ENCODE data around the gene RNASET2. TPM values are rescaled to one million over a fixed set of nuclear protein-coding genes. Genes with fewer than 3 reads are reported as not detected.

Gene RNASET2
- polyA plus RNA-seq, 1 donor = 70.2 TPM

GRCh38 chr6:166997348-166997747, 41.0 kb upstream of the RNASET2 start:
- peaks cover 9% of the 10 kb centered on the region for H3K4me1 ChIP-seq (ENCODE audit: control insufficient read depth, insufficient read depth, low read length)
- no peaks in the 10 kb centered on the region for H3K27me3 ChIP-seq (ENCODE audit: control insufficient read depth, insufficient read depth, low read length)
- peak overlapping the region; percentile 90 for H3K4me3 ChIP-seq (ENCODE audit: low read length)
- DNase-seq = no peak
- peak overlapping the region; percentile 36 for H3K27ac ChIP-seq (ENCODE audit: low read length)
- no peaks in the 10 kb centered on the region for H3K9me3 ChIP-seq (ENCODE audit: control insufficient read depth, low read depth, low read length)
- H3K36me3 ChIP-seq (ENCODE audit: control insufficient read depth, insufficient read depth, low read length) = peaks cover 8% of the 10 kb centered on the region
- 100% methylated on average over 1 of the region's 3 CpGs for WGBS (ENCODE audit: insufficient coverage, low lambda C conversion rate)

- Histone ChIP-seq H3K27ac (ENCODE audit: low read length) (no peak overlapping the region), H3K4me3 (ENCODE audit: low read length) (no peak overlapping the region), H3K9me3 (ENCODE audit: control insufficient read depth, low read depth, low read length) (no peaks in the 10 kb centered on the region), H3K4me1 (ENCODE audit: control insufficient read depth, insufficient read depth, low read length) (peaks cover 6% of the 10 kb centered on the region), H3K36me3 (ENCODE audit: control insufficient read depth, insufficient read depth, low read length) (peaks cover 6% of the 10 kb centered on the region), H3K27me3 (ENCODE audit: control insufficient read depth, insufficient read depth, low read length) (no peaks in the 10 kb centered on the region)
- peak in 1 of 2 donors; percentile 32 for DNase-seq
- WGBS (ENCODE audit: insufficient coverage, low lambda C conversion rate) = no CpG with 5 or more reads among the region's 7 CpGs
These were observed 40.1 kb upstream of the RNASET2 start for GRCh38 chr6:166996406-166996805.

- no peaks in the 10 kb centered on the region for H3K4me1 ChIP-seq (ENCODE audit: control insufficient read depth, insufficient read depth, low read length)
These were observed 33.2 kb upstream of the RNASET2 start for GRCh38 chr6:166989427-166990032.

GRCh38 chr6:166988674-166989201, 32.4 kb upstream of the RNASET2 start:
- H3K9me3 ChIP-seq (ENCODE audit: control insufficient read depth, low read depth, low read length) = no peaks in the 10 kb centered on the region
- DNase-seq = peak in 1 of 2 donors; percentile 9
- H3K4me3 ChIP-seq (ENCODE audit: low read length) = no peak overlapping the region
- WGBS (ENCODE audit: insufficient coverage, low lambda C conversion rate) = 20% methylated on average over 1 of the region's 3 CpGs
- no peaks in the 10 kb centered on the region for H3K27me3 ChIP-seq (ENCODE audit: control insufficient read depth, insufficient read depth, low read length)
- no peaks in the 10 kb centered on the region for H3K36me3 ChIP-seq (ENCODE audit: control insufficient read depth, insufficient read depth, low read length)
- no peak overlapping the region for H3K27ac ChIP-seq (ENCODE audit: low read length)
- no peaks in the 10 kb centered on the region for H3K4me1 ChIP-seq (ENCODE audit: control insufficient read depth, insufficient read depth, low read length)

More at GRCh38 chr6:166989427-166990032, 33.2 kb upstream of the RNASET2 start:
- no peak overlapping the region for H3K4me3 ChIP-seq (ENCODE audit: low read length)
- peak in 1 of 2 donors; percentile 40 for DNase-seq
- H3K27me3 ChIP-seq (ENCODE audit: control insufficient read depth, insufficient read depth, low read length) = no peaks in the 10 kb centered on the region
- 54% methylated on average over 2 of the region's 10 CpGs for WGBS (ENCODE audit: insufficient coverage, low lambda C conversion rate)
- H3K36me3 ChIP-seq (ENCODE audit: control insufficient read depth, insufficient read depth, low read length) = peaks cover 4% of the 10 kb centered on the region
- H3K27ac ChIP-seq (ENCODE audit: low read length) = no peak overlapping the region
- H3K9me3 ChIP-seq (ENCODE audit: control insufficient read depth, low read depth, low read length) = no peaks in the 10 kb centered on the region

- Histone ChIP-seq H3K27me3 (ENCODE audit: control insufficient read depth, insufficient read depth, low read length) (no peaks in the 10 kb centered on the region), H3K4me1 (ENCODE audit: control insufficient read depth, insufficient read depth, low read length) (no peaks in the 10 kb centered on the region), H3K4me3 (ENCODE audit: low read length) (no peak overlapping the region), H3K9me3 (ENCODE audit: control insufficient read depth, low read depth, low read length) (no peaks in the 10 kb centered on the region), H3K27ac (ENCODE audit: low read length) (no peak overlapping the region), H3K36me3 (ENCODE audit: control insufficient read depth, insufficient read depth, low read length) (peaks cover 2% of the 10 kb centered on the region)
- no CpG with 5 or more reads among the region's 3 CpGs for WGBS (ENCODE audit: insufficient coverage, low lambda C conversion rate)
- no peak for DNase-seq
These were observed 31.6 kb upstream of the RNASET2 start for GRCh38 chr6:166987930-166988329.

- DNase-seq = no peak
- H3K36me3 ChIP-seq (ENCODE audit: control insufficient read depth, insufficient read depth, low read length) = peaks cover 3% of the 10 kb centered on the region
- H3K27me3 ChIP-seq (ENCODE audit: control insufficient read depth, insufficient read depth, low read length) = no peaks in the 10 kb centered on the region
- H3K4me1 ChIP-seq (ENCODE audit: control insufficient read depth, insufficient read depth, low read length) = no peaks in the 10 kb centered on the region
- no peak overlapping the region for H3K27ac ChIP-seq (ENCODE audit: low read length)
- no peaks in the 10 kb centered on the region for H3K9me3 ChIP-seq (ENCODE audit: control insufficient read depth, low read depth, low read length)
- no peak overlapping the region for H3K4me3 ChIP-seq (ENCODE audit: low read length)
- WGBS (ENCODE audit: insufficient coverage, low lambda C conversion rate) = 43% methylated on average over 2 of the region's 6 CpGs
These were observed 31.1 kb upstream of the RNASET2 start for GRCh38 chr6:166987448-166987847.

GRCh38 chr6:166980738-166981137, 24.4 kb upstream of the RNASET2 start:
- no peak overlapping the region for H3K4me3 ChIP-seq (ENCODE audit: low read length)
- H3K4me1 ChIP-seq (ENCODE audit: control insufficient read depth, insufficient read depth, low read length) = no peaks in the 10 kb centered on the region
- no peaks in the 10 kb centered on the region for H3K9me3 ChIP-seq (ENCODE audit: control insufficient read depth, low read depth, low read length)
- no CpG with 5 or more reads among the region's 3 CpGs for WGBS (ENCODE audit: insufficient coverage, low lambda C conversion rate)
- no peaks in the 10 kb centered on the region for H3K27me3 ChIP-seq (ENCODE audit: control insufficient read depth, insufficient read depth, low read length)
- no peak for DNase-seq
- peaks cover 3% of the 10 kb centered on the region for H3K36me3 ChIP-seq (ENCODE audit: control insufficient read depth, insufficient read depth, low read length)
- H3K27ac ChIP-seq (ENCODE audit: low read length) = no peak overlapping the region

- Histone ChIP-seq H3K27ac (ENCODE audit: low read length) (no peak overlapping the region), H3K27me3 (ENCODE audit: control insufficient read depth, insufficient read depth, low read length) (no peaks in the 10 kb centered on the region), H3K4me3 (ENCODE audit: low read length) (no peak overlapping the region), H3K4me1 (ENCODE audit: control insufficient read depth, insufficient read depth, low read length) (no peaks in the 10 kb centered on the region), H3K36me3 (ENCODE audit: control insufficient read depth, insufficient read depth, low read length) (peaks cover 1% of the 10 kb centered on the region), H3K9me3 (ENCODE audit: control insufficient read depth, low read depth, low read length) (no peaks in the 10 kb centered on the region)
- no peak for DNase-seq
- 95% methylated on average over 5 of the region's 9 CpGs for WGBS (ENCODE audit: insufficient coverage, low lambda C conversion rate)
These were observed 21.5 kb upstream of the RNASET2 start for GRCh38 chr6:166977621-166978525.

GRCh38 chr6:166976636-166977035, 20.3 kb upstream of the RNASET2 start:
- H3K27ac ChIP-seq (ENCODE audit: low read length) = no peak overlapping the region
- no peak for DNase-seq

GRCh38 chr6:166972101-166972500, 15.8 kb upstream of the RNASET2 start:
- H3K36me3 ChIP-seq (ENCODE audit: control insufficient read depth, insufficient read depth, low read length) = no peaks in the 10 kb centered on the region
- no peaks in the 10 kb centered on the region for H3K4me1 ChIP-seq (ENCODE audit: control insufficient read depth, insufficient read depth, low read length)
- no peaks in the 10 kb centered on the region for H3K27me3 ChIP-seq (ENCODE audit: control insufficient read depth, insufficient read depth, low read length)
- peaks cover 3% of the 10 kb centered on the region for H3K9me3 ChIP-seq (ENCODE audit: control insufficient read depth, low read depth, low read length)
- DNase-seq = no peak
- WGBS (ENCODE audit: insufficient coverage, low lambda C conversion rate) = no CpG with 5 or more reads among the region's 2 CpGs
- no peak overlapping the region for H3K27ac ChIP-seq (ENCODE audit: low read length)
- H3K4me3 ChIP-seq (ENCODE audit: low read length) = no peak overlapping the region

More at GRCh38 chr6:166976636-166977035, 20.3 kb upstream of the RNASET2 start:
- WGBS (ENCODE audit: insufficient coverage, low lambda C conversion rate) = no CpG with 5 or more reads among the region's 2 CpGs
- Histone ChIP-seq H3K9me3 (ENCODE audit: control insufficient read depth, low read depth, low read length) (no peaks in the 10 kb centered on the region), H3K27me3 (ENCODE audit: control insufficient read depth, insufficient read depth, low read length) (no peaks in the 10 kb centered on the region), H3K4me3 (ENCODE audit: low read length) (no peak overlapping the region), H3K4me1 (ENCODE audit: control insufficient read depth, insufficient read depth, low read length) (no peaks in the 10 kb centered on the region), H3K36me3 (ENCODE audit: control insufficient read depth, insufficient read depth, low read length) (no peaks in the 10 kb centered on the region)
